HCT116 (cell line): ENCODE measurements around the gene UBE2D3. TPM values are rescaled to one million over a fixed set of nuclear protein-coding genes. Genes with fewer than 3 reads are reported as not detected.

Experiments used
- ATAC-seq: fragments of 200-7000 bp; cut with Tn5 transposase; 2 replicates; pipeline ENCODE4 v1.9.1; 2020; ENCODE audit warnings: mild to moderate bottlenecking, moderate library complexity
- BruUV-seq: library from RNA; stranded (reverse); fragments of 400-500 nt; replicated peaks from 2 replicates; lab custom pipeline; 2021; lab: Mats Ljungman, UMichigan
- CTCF ChIA-PET: fragments of 300-600 bp; sonication (Branson Sonifier 250); formaldehyde crosslinking; loops from one replicate; lab custom pipeline; 2021; ENCODE audit warnings: antibody characterized with exemption; lab: Charles Lee
- POLR2A ChIA-PET: fragments of 300-600, 350-600 bp; sonication (Branson Sonifier 250); formaldehyde crosslinking; loops from one replicate; lab custom pipeline; 2021; ENCODE audit warnings: antibody characterized with exemption; lab: Charles Lee
- RAD21 ChIA-PET, 2 experiments: fragments of 300-600 bp; sonication (Branson Sonifier 250); formaldehyde crosslinking; loops; one replicate each; lab custom pipeline; 2023; ENCODE audit warnings: low total read pairs in 2 of 2; ENCODE audit not compliant: uncharacterized antibody in 2 of 2, unreplicated experiment in 2 of 2, low non-redundant PET in 1 of 2; lab: Charles Lee
- DNase-seq: peaks from one replicate; pipeline ENCODE4 v3.0.0-alpha.2; 2010; ENCODE audit warnings: low read depth, low spot score
- H2AFZ ChIP-seq: fragments of 200-600 bp; shearing (Covaris generic), sonication (generic); 2 replicates; pipeline ENCODE4 v1.6.1; 2017; ENCODE audit warnings: low read depth, mixed run types, mixed read lengths, antibody characterized with exemption, low read length; ENCODE audit not compliant: poor library complexity, severe bottlenecking
- H3K27ac ChIP-seq: 2 replicates; pipeline ENCODE4 v1.5.1; 2012; ENCODE audit warnings: low read depth, low read length
- H3K27me3 ChIP-seq: fragments of 200-600 bp; sonication (generic); 2 replicates; pipeline ENCODE4 v1.6.1; 2016; ENCODE audit warnings: mixed run types, low read length, mixed read lengths; ENCODE audit not compliant: insufficient read depth
- H3K36me3 ChIP-seq, 2 experiments: fragments of 200-500 bp in 1 of 2; fragments of 200-600 bp in 1 of 2; sonication (Bioruptor generic) in 1 of 2; sonication (generic) in 1 of 2; 2 replicates each; pipeline versions ENCODE4 v1.5.1 to v1.6.1; 2014 to 2016; ENCODE audit warnings: low read length in 2 of 2, inconsistent platforms in 1 of 2, mixed read lengths in 1 of 2, mixed run types in 1 of 2; ENCODE audit not compliant: insufficient read depth in 2 of 2, control insufficient read depth in 1 of 2
- H3K4me1 ChIP-seq, 2 experiments: fragments of 200-600 bp in 1 of 2; sonication (generic) in 1 of 2; 2 replicates each; pipeline versions ENCODE4 v1.5.1 to v1.6.1; 2012 to 2017; ENCODE audit warnings: low read length in 2 of 2, inconsistent platforms in 1 of 2, mild to moderate bottlenecking in 1 of 2, mixed read lengths in 1 of 2, mixed run types in 1 of 2, moderate library complexity in 1 of 2; ENCODE audit not compliant: insufficient read depth in 2 of 2, control insufficient read depth in 1 of 2
- H3K4me2 ChIP-seq: fragments of 200-600 bp; sonication (generic); 2 replicates; pipeline ENCODE4 v1.6.1; 2017; ENCODE audit warnings: mixed run types, low read length, mixed read lengths
- H3K4me3 ChIP-seq, 2 experiments: fragments of 200-600 bp in 1 of 2; sonication (generic) in 1 of 2; replicated peaks in 1 of 2; 2 replicates each; pipeline ENCODE4 v1.5.1; 2011 to 2016; ENCODE audit warnings: low read length in 2 of 2, control low read depth in 1 of 2, low read depth in 1 of 2, mild to moderate bottlenecking in 1 of 2, mixed read lengths in 1 of 2, mixed run types in 1 of 2
- H3K79me2 ChIP-seq: fragments of 200-600 bp; sonication (generic); 2 replicates; pipeline ENCODE4 v1.6.1; 2017; ENCODE audit warnings: mild to moderate bottlenecking, mixed run types, low read length, moderate library complexity, mixed read lengths; ENCODE audit not compliant: insufficient read depth
- H3K9ac ChIP-seq: fragments of 200-600 bp; sonication (generic); 2 replicates; pipeline ENCODE4 v1.6.1; 2016; ENCODE audit warnings: low read length, mixed read lengths
- H3K9me2 ChIP-seq: fragments of 200-600 bp; sonication (generic), shearing (Covaris generic); 2 replicates; pipeline ENCODE4 v1.6.1; 2017; ENCODE audit warnings: mixed run types, mild to moderate bottlenecking, moderate library complexity; ENCODE audit not compliant: insufficient read depth
- H3K9me3 ChIP-seq, 2 experiments: fragments of 200-500 bp in 1 of 2; fragments of 200-600 bp in 1 of 2; sonication (Bioruptor generic) in 1 of 2; sonication (generic) in 1 of 2; 2 replicates each; pipeline ENCODE4 v1.6.1; 2014 to 2017; ENCODE audit warnings: low read length in 2 of 2, mixed read lengths in 2 of 2, inconsistent platforms in 1 of 2, low read depth in 1 of 2, mild to moderate bottlenecking in 1 of 2, mixed run types in 1 of 2, moderate library complexity in 1 of 2; ENCODE audit not compliant: control insufficient read depth in 1 of 2, insufficient read depth in 1 of 2
- H4K20me1 ChIP-seq: fragments of 200-600 bp; sonication (generic), shearing (Covaris generic); 2 replicates; pipeline ENCODE4 v1.6.1; 2017; ENCODE audit warnings: mixed run types, mild to moderate bottlenecking, moderate library complexity; ENCODE audit not compliant: insufficient read depth
- CBX3 ChIP-seq: IDR thresholded peaks from 2 replicates; pipeline ENCODE4 v1.6.1; 2012; ENCODE audit warnings: low read depth
- CEBPB ChIP-seq: IDR thresholded peaks from 2 replicates; pipeline ENCODE4 v1.6.1; 2012; ENCODE audit warnings: low read depth
- EGR1 ChIP-seq: IDR thresholded peaks from 2 replicates; pipeline ENCODE4 v1.6.1; 2012; ENCODE audit warnings: low read depth
- EZH2 ChIP-seq: fragments of 200-600 bp; sonication (generic); IDR thresholded peaks from 2 replicates; pipeline ENCODE4 v1.6.1; 2017; ENCODE audit warnings: antibody characterized with exemption, mixed run types
- EZH2phosphoT487 ChIP-seq: fragments of 200-600 bp; IDR thresholded peaks from 2 replicates; pipeline ENCODE4 v1.6.1; 2018; ENCODE audit warnings: antibody characterized with exemption, borderline replicate concordance
- SP1 ChIP-seq: IDR thresholded peaks from 2 replicates; pipeline ENCODE4 v1.6.1; 2012; ENCODE audit warnings: low read depth
- SRF ChIP-seq: IDR thresholded peaks from 2 replicates; pipeline ENCODE4 v1.6.1; 2012; ENCODE audit warnings: low read depth
- ZFX ChIP-seq: fragments of 450-650 bp; IDR thresholded peaks from 2 replicates; pipeline ENCODE4 v1.6.1; 2017
- intact Hi-C: fragments of 100-400 bp; cut with micrococcal nuclease; formaldehyde crosslinking; loops from 2 replicates; pipeline ENCODE4 v1.10.0; 2022
- total RNA-seq: library from RNA; stranded (reverse); gene quantifications from one replicate; pipeline ENCODE4 v1.2.1, GENCODE V29; 2021; ENCODE audit not compliant: unreplicated experiment

UBE2D3 gene
- total RNA-seq, 1 experiment from 2014 or later = 302 TPM

DNA sequence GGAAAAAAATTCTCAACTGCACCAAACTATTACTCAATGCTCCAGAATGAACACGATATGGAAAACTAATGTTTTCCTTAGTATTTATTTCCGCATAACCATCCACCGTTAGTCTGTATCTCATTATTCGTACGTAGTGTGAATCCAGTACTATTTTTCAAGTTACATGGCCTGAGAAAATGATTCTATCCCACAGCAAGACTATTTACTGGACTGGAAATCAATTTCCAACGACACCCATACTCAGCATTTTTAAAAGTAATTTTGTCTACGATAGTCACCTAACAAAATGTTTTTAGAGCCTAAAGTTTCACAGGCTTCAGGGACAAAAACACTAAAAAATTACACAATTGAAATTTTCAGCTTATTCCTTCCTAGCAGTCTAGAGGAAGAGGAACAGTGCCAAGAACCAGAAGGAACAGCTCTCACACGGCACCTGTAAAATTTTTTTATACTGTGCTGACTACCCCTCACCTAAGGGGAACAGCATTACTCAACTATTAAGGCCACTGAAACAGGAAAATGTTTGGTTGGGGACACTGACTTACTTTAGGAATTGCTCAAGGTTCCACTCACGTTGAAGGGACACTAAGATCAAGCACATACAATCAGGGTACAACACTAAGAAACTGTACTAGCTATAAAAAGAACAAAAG is 9.6 kb downstream of the UBE2D3 start:
- Histone ChIP-seq H3K27me3 (no peaks in the 10 kb centered on the region), H3K27ac (no peak overlapping the region), H3K4me2 (no peak overlapping the region; the same call in 1 of the 2 replicates), H3K4me3 (no peak overlapping the region), H2AFZ (no peak overlapping the region), H3K9ac (no peak overlapping the region), H3K79me2 (peaks cover 100% of the 10 kb centered on the region), H3K4me1 (peaks cover 0 to 46% of the 10 kb centered on the region in 2 experiments; a peak in 3 of 4 replicates)
- DNase-seq (no peak), ATAC-seq (no peak)
- POLR2A ChIA-PET = interaction anchor here (1.5 to 4.2 kb wide), 2 partner anchors 8 to 10 kb away, joined by 5 to 24 read pairs; partner anchors contain the start of gene UBE2D3
- intact Hi-C loops = no loop called here
- CTCF ChIA-PET = no interaction called here
- no TSS peak for BruUV-seq
- TF ChIP-seq ZFX (no peak), CBX3 (no peak), EZH2 (no peak), EZH2phosphoT487 (no peak), CEBPB (no peak)
- TF ChIP-seq, all 23 proteins: peak for 0
- peaks cover 83% of the 10 kb centered on the region for H4K20me1 ChIP-seq
- H3K9me3 ChIP-seq = no peaks in the 10 kb centered on the region
- H3K9me2 ChIP-seq = no peaks in the 10 kb centered on the region
- RAD21 ChIA-PET = no interaction called here
- H3K36me3 ChIP-seq = peaks cover 4 to 9% of the 10 kb centered on the region in 2 experiments; a peak in 3 of 4 replicates

DNA sequence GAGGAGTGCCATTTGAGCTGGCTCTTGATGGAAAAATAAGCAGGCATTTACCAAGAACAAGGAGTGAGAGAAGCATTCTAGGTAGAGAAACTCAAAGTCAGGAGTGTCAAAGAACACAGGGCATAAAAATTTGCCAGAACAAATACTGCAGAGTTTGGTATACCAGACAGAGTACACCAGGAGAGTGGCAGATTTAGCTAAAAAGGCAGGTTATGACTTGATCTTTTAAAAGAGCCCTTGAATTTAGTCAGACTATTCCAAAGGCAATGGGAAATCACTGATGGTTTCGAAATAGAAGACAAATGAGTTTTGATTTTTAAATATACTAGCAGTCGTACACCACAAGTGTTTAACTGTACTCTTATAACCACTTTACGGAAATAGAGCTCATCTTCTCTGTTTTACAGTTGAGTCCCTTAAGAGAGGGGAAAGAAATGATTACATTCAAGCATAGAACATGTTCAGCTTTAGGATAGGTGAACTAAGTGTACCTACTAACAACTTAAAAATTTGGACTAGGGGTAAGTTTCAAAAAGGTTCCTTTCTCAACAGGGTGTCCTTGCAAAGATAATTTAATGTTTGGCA is 10.2 kb downstream of the UBE2D3 start:
- Histone ChIP-seq H3K4me1 (peaks cover 0 to 46% of the 10 kb centered on the region in 2 experiments; a peak in 3 of 4 replicates), H4K20me1 (peaks cover 85% of the 10 kb centered on the region), H3K4me2 (peak overlapping the region; percentile 20; the same call in 1 of the 2 replicates)
- no TSS peak for BruUV-seq
- TF ChIP-seq EGR1 (no peak), SP1 (no peak), SRF (no peak)
- TF ChIP-seq, all 23 proteins: peak for 0
- peaks cover 4 to 12% of the 10 kb centered on the region in 2 experiments; a peak in 3 of 4 replicates for H3K36me3 ChIP-seq
- CTCF ChIA-PET = no interaction called here
- no peak overlapping the region for H2AFZ ChIP-seq
- POLR2A ChIA-PET = interaction anchor here (1.5 to 4.2 kb wide), 2 partner anchors 9 to 11 kb away, joined by 5 to 24 read pairs; partner anchors contain the start of gene UBE2D3
- H3K79me2 ChIP-seq = peaks cover 100% of the 10 kb centered on the region
- intact Hi-C loops = no loop called here
- H3K27me3 ChIP-seq = no peaks in the 10 kb centered on the region
- H3K9ac ChIP-seq = no peak overlapping the region
- DNase-seq (no peak), ATAC-seq (no peak)
- no peak overlapping the region for H3K27ac ChIP-seq
- H3K4me3 ChIP-seq = no peak overlapping the region
- H3K9me2 ChIP-seq = no peaks in the 10 kb centered on the region
- RAD21 ChIA-PET = no interaction called here
- H3K9me3 ChIP-seq = no peaks in the 10 kb centered on the region
